ENCODE measurements around the gene GRK1. TPM values are rescaled to one million over a fixed set of nuclear protein-coding genes. Genes with fewer than 3 reads are reported as not detected.

Gene GRK1
- total RNA-seq, 2 experiments from 2014 or later = not detected

GRCh38 chr13:113739527-113740285 lies 72.7 kb downstream of the GRK1 start:
- no peaks in the 10 kb centered on the region for H3K79me2 ChIP-seq (ENCODE audit: insufficient read depth, low read depth, low read length)
- no peaks in the 10 kb centered on the region for H3K9me2 ChIP-seq (ENCODE audit: insufficient read depth, low read length)
- H3K36me3 ChIP-seq (ENCODE audit: insufficient read depth, low read length) = no peaks in the 10 kb centered on the region
- no peaks in the 10 kb centered on the region for H3K9me3 ChIP-seq (ENCODE audit: low read length)
- H3K4me3 ChIP-seq (ENCODE audit: low read depth, low read length, poor library complexity, severe bottlenecking) = no peak overlapping the region
- no peaks in the 10 kb centered on the region for H3K4me1 ChIP-seq (ENCODE audit: insufficient read depth, low read length, poor library complexity, severe bottlenecking)
- intact Hi-C loops (cut with micrococcal nuclease; ENCODE audit: unreplicated experiment) = no loop called here
- DNase-seq (ENCODE audit: low spot score) = no peak
- TF ChIP-seq CTCF (conservative IDR thresholded peaks at IDR 0.05; ENCODE audit: low read length) (no peak), EZH2phosphoT487 (IDR thresholded peaks at IDR 0.05; ENCODE audit: borderline replicate concordance, low read depth, low read length) (no peak)
- ChIA-PET POLR2A (no interaction called here), CTCF (ENCODE audit: unreplicated experiment) (no interaction called here)
- H3K4me2 ChIP-seq (ENCODE audit: low read length) = no peak overlapping the region
- no peak overlapping the region for H2AFZ ChIP-seq (ENCODE audit: low read length)
- no peaks in the 10 kb centered on the region for H4K20me1 ChIP-seq (ENCODE audit: insufficient read depth, low read length)
- H3K27ac ChIP-seq (ENCODE audit: low read depth, low read length, poor library complexity, severe bottlenecking) = no peak overlapping the region
- no TSS peak for BruUV-seq (replicated peaks)

- Histone ChIP-seq H4K20me1 (ENCODE audit: insufficient read depth, low read length) (no peaks in the 10 kb centered on the region), H3K4me1 (ENCODE audit: insufficient read depth, low read length, poor library complexity, severe bottlenecking) (no peaks in the 10 kb centered on the region), H3K4me3 (ENCODE audit: low read depth, low read length, poor library complexity, severe bottlenecking) (no peak overlapping the region), H3K27ac (ENCODE audit: low read depth, low read length, poor library complexity, severe bottlenecking) (no peak overlapping the region), H3K4me2 (ENCODE audit: low read length) (no peak overlapping the region), H3K79me2 (ENCODE audit: insufficient read depth, low read depth, low read length) (no peaks in the 10 kb centered on the region), H2AFZ (ENCODE audit: low read length) (no peak overlapping the region), H3K9me3 (ENCODE audit: low read length) (no peaks in the 10 kb centered on the region), H3K36me3 (ENCODE audit: insufficient read depth, low read length) (no peaks in the 10 kb centered on the region), H3K9me2 (ENCODE audit: insufficient read depth, low read length) (no peaks in the 10 kb centered on the region)
- TF ChIP-seq CTCF (conservative IDR thresholded peaks at IDR 0.05; ENCODE audit: low read length) (no peak), EZH2phosphoT487 (IDR thresholded peaks at IDR 0.05; ENCODE audit: borderline replicate concordance, low read depth, low read length) (no peak)
- BruUV-seq (replicated peaks) = no TSS peak
- intact Hi-C loops (cut with micrococcal nuclease; ENCODE audit: unreplicated experiment) = no loop called here
- no peak for DNase-seq (ENCODE audit: low spot score)
- ChIA-PET POLR2A (no interaction called here), CTCF (ENCODE audit: unreplicated experiment) (no interaction called here)
These were observed 73.2 kb downstream of the GRK1 start for GRCh38 chr13:113740286-113740556.

GRCh38 chr13:113740661-113741060 lies 73.6 kb downstream of the GRK1 start:
- Histone ChIP-seq H4K20me1 (ENCODE audit: insufficient read depth, low read length) (no peaks in the 10 kb centered on the region), H3K9me2 (ENCODE audit: insufficient read depth, low read length) (no peaks in the 10 kb centered on the region), H3K9me3 (ENCODE audit: low read length) (no peaks in the 10 kb centered on the region), H3K36me3 (ENCODE audit: insufficient read depth, low read length) (no peaks in the 10 kb centered on the region), H3K4me3 (ENCODE audit: low read depth, low read length, poor library complexity, severe bottlenecking) (no peak overlapping the region), H3K27ac (ENCODE audit: low read depth, low read length, poor library complexity, severe bottlenecking) (no peak overlapping the region), H3K4me1 (ENCODE audit: insufficient read depth, low read length, poor library complexity, severe bottlenecking) (no peaks in the 10 kb centered on the region), H2AFZ (ENCODE audit: low read length) (no peak overlapping the region), H3K4me2 (ENCODE audit: low read length) (no peak overlapping the region), H3K79me2 (ENCODE audit: insufficient read depth, low read depth, low read length) (no peaks in the 10 kb centered on the region)
- no peak for DNase-seq (ENCODE audit: low spot score)
- ChIA-PET POLR2A (no interaction called here), CTCF (ENCODE audit: unreplicated experiment) (no interaction called here)
- BruUV-seq (replicated peaks) = no TSS peak
- TF ChIP-seq EZH2phosphoT487 (IDR thresholded peaks at IDR 0.05; ENCODE audit: borderline replicate concordance, low read depth, low read length) (no peak), CTCF (conservative IDR thresholded peaks at IDR 0.05; ENCODE audit: low read length) (no peak)
- intact Hi-C loops (cut with micrococcal nuclease; ENCODE audit: unreplicated experiment) = no loop called here
